IMR-90 (cell line): Measurements from ENCODE around the gene SLC12A7. TPM values are rescaled to one million over a fixed set of nuclear protein-coding genes. Genes with fewer than 3 reads are reported as not detected.

Source experiments
- ATAC-seq: fragments of 200-7000 bp; cut with Tn5 transposase; 2 replicates; pipeline ENCODE4 v1.9.1; 2020; ENCODE audit warnings: low read depth, mild to moderate bottlenecking, moderate library complexity
- BruUV-seq: library from RNA; stranded (reverse); fragments of 400-500 nt; replicated peaks from 2 replicates; lab custom pipeline; 2021; lab: Mats Ljungman, UMichigan
- CTCF ChIA-PET: fragments of 300-600 bp; formaldehyde crosslinking; extraction: SDS; loops from one replicate; lab custom pipeline; 2021; ENCODE audit warnings: antibody characterized with exemption; lab: Yijun Ruan, JAX
- POLR2A ChIA-PET: fragments of 300-600 bp; sonication (Branson Sonifier 250); formaldehyde crosslinking; loops from one replicate; lab custom pipeline; 2022; ENCODE audit warnings: antibody characterized with exemption; ENCODE audit not compliant: unreplicated experiment; lab: Charles Lee
- DNase-seq: peaks from one replicate; pipeline ENCODE4 v3.0.0; 2013
- H2AFZ ChIP-seq: replicated peaks from 2 replicates; pipeline ENCODE3; 2013; ENCODE audit warnings: low read length, mild to moderate bottlenecking; ENCODE audit not compliant: poor library complexity
- H2AK5ac ChIP-seq: 2 replicates; pipeline ENCODE4 v1.6.1; 2013; ENCODE audit warnings: low read depth, low read length, inconsistent platforms
- H2AK9ac ChIP-seq: replicated peaks from 2 replicates; pipeline ENCODE3; 2013; ENCODE audit warnings: mild to moderate bottlenecking, low read depth, low read length, moderate library complexity; ENCODE audit not compliant: poor library complexity
- H2BK120ac ChIP-seq: 2 replicates; pipeline ENCODE4 v1.6.1; 2013; ENCODE audit warnings: low read depth, low read length, inconsistent platforms
- H2BK15ac ChIP-seq: 3 replicates; pipeline ENCODE4 v1.6.1; 2013; ENCODE audit warnings: low read depth, low read length, inconsistent platforms
- H2BK20ac ChIP-seq: 2 replicates; pipeline ENCODE4 v1.6.1; 2013; ENCODE audit warnings: low read depth, mild to moderate bottlenecking, inconsistent platforms, low read length, moderate library complexity
- H2BK5ac ChIP-seq: 2 replicates; pipeline ENCODE4 v1.6.1; 2013; ENCODE audit warnings: mild to moderate bottlenecking, low read depth, low read length, inconsistent platforms; ENCODE audit not compliant: poor library complexity, severe bottlenecking
- H3K14ac ChIP-seq: replicated peaks from 2 replicates; pipeline ENCODE4 v1.6.1; 2013; ENCODE audit warnings: low read depth, low read length, inconsistent platforms
- H3K18ac ChIP-seq: 2 replicates; pipeline ENCODE4 v1.6.1; 2013; ENCODE audit warnings: low read depth, low read length, control low read depth
- H3K23ac ChIP-seq: 2 replicates; pipeline ENCODE4 v1.6.1; 2013; ENCODE audit warnings: low read depth, low read length, inconsistent platforms
- H3K27ac ChIP-seq: 2 replicates; pipeline ENCODE4 v1.5.1; 2013; ENCODE audit warnings: mild to moderate bottlenecking, control low read depth, low read length; ENCODE audit not compliant: insufficient read depth
- H3K27me3 ChIP-seq: 2 replicates; pipeline ENCODE4 v1.6.1; 2013; ENCODE audit warnings: low read length; ENCODE audit not compliant: control insufficient read depth, insufficient read depth
- H3K36me3 ChIP-seq: 2 replicates; pipeline ENCODE4 v1.6.1; 2013; ENCODE audit warnings: low read length, mixed read lengths; ENCODE audit not compliant: control insufficient read depth, insufficient read depth
- H3K4ac ChIP-seq: 2 replicates; pipeline ENCODE4 v1.6.1; 2013; ENCODE audit warnings: low read depth, low read length, inconsistent platforms
- H3K4me1 ChIP-seq: 2 replicates; pipeline ENCODE4 v1.6.1; 2013; ENCODE audit warnings: low read length, mixed read lengths; ENCODE audit not compliant: control insufficient read depth, insufficient read depth
- H3K4me2 ChIP-seq: 2 replicates; pipeline ENCODE4 v1.6.1; 2013; ENCODE audit warnings: low read depth, mild to moderate bottlenecking, control low read depth, low read length, moderate library complexity
- H3K4me3 ChIP-seq: 2 replicates; pipeline ENCODE4 v1.5.1; 2013; ENCODE audit warnings: low read depth, mild to moderate bottlenecking, control low read depth, low read length, moderate library complexity; ENCODE audit not compliant: insufficient read depth
- H3K56ac ChIP-seq: 2 replicates; pipeline ENCODE4 v1.6.1; 2013; ENCODE audit warnings: low read length, inconsistent platforms; ENCODE audit not compliant: insufficient read depth; ENCODE audit errors: extremely low read depth
- H3K79me1 ChIP-seq, 2 experiments: 2 replicates each; pipeline ENCODE4 v1.6.1; 2013; ENCODE audit warnings: low read length in 2 of 2, inconsistent platforms in 1 of 2, low read depth in 1 of 2
- H3K9ac ChIP-seq: 2 replicates; pipeline ENCODE4 v1.6.1; 2013; ENCODE audit warnings: low read depth, low read length, control low read depth
- H3K9me1 ChIP-seq: 2 replicates; pipeline ENCODE4 v1.6.1; 2013; ENCODE audit warnings: low read length, inconsistent platforms; ENCODE audit not compliant: insufficient read depth
- H3K9me3 ChIP-seq: 2 replicates; pipeline ENCODE4 v1.6.1; 2013; ENCODE audit warnings: low read length; ENCODE audit not compliant: control insufficient read depth, insufficient read depth
- H4K20me1 ChIP-seq: 2 replicates; pipeline ENCODE4 v1.6.1; 2013; ENCODE audit warnings: low read length, inconsistent platforms; ENCODE audit not compliant: insufficient read depth
- H4K5ac ChIP-seq: 2 replicates; pipeline ENCODE4 v1.6.1; 2013; ENCODE audit warnings: mild to moderate bottlenecking, low read depth, low read length, control low read depth
- H4K8ac ChIP-seq, 2 experiments: 2 replicates each; pipeline ENCODE4 v1.6.1; 2013; ENCODE audit warnings: low read depth in 2 of 2, low read length in 2 of 2, control low read depth in 1 of 2, inconsistent platforms in 1 of 2
- H4K91ac ChIP-seq: 2 replicates; pipeline ENCODE4 v1.6.1; 2013; ENCODE audit warnings: low read depth, low read length, inconsistent platforms; ENCODE audit not compliant: insufficient read depth
- CTCF ChIP-seq: conservative IDR thresholded peaks from 2 replicates; pipeline ENCODE4 v1.5.1; 2012; ENCODE audit warnings: mild to moderate bottlenecking, low read depth, low read length, improper control_type of control experiment
- WGBS, 2 experiments: methylation state at CpG; one replicate each; pipeline versions ENCODE4 v1.1.5 to v1.1.7; 2013; ENCODE audit warnings: missing lambda C conversion rate in 2 of 2; ENCODE audit not compliant: insufficient read length in 1 of 2; ENCODE audit errors: extremely low coverage in 2 of 2; 5-methylcytosine and 5-hydroxymethylcytosine counted together
- dilution Hi-C: fragments of 300-500 bp; cut with HindIII; formaldehyde crosslinking; loops from one replicate; pipeline ENCODE4 v1.14.3; 2018; ENCODE audit warnings: low sequenced_read_pairs; ENCODE audit not compliant: unreplicated experiment
- in situ Hi-C: fragments of 300-500 bp; cut with MboI; formaldehyde crosslinking; loops from 3 replicates; pipeline ENCODE4 v1.14.3; 2019; ENCODE audit warnings: low sequenced_read_pairs, inconsistent platforms, mixed read lengths
- intact Hi-C: fragments of 100-400 bp; cut with micrococcal nuclease; formaldehyde crosslinking; loops from 2 replicates; pipeline ENCODE4 v1.10.0; 2022
- polyA plus RNA-seq, 3 experiments: library from polyadenylated mRNA; depleted of rRNA; stranded (reverse); fragments of >200 nt; gene quantifications; 2 replicates each; pipeline ENCODE4 v1.2.3, GENCODE V29; 2012; ENCODE audit warnings: low replicate concordance in 1 of 3
- total RNA-seq: library from RNA; depleted of rRNA; stranded (reverse); fragments of >200 nt; gene quantifications from 2 replicates; pipeline ENCODE4 v1.2.3, GENCODE V29; 2012

SLC12A7 gene
- total and polyA plus RNA-seq, 2 of the 4 experiments (the other 2 are of a cell fraction), result 3.0 to 6.1 TPM

- H4K20me1 ChIP-seq, result no peaks in the 10 kb centered on the region
Measured at GRCh38 chr5:1034421-1034905, 77.4 kb downstream of the SLC12A7 start.

More at GRCh38 chr5:1034421-1034905, 77.4 kb downstream of the SLC12A7 start:
- DNase-seq (no peak), ATAC-seq (no peak)
- H3K9me1 ChIP-seq, result no peaks in the 10 kb centered on the region
- no peak overlapping the region for H3K4me3 ChIP-seq
- H2AK9ac ChIP-seq, result no peak overlapping the region
- H3K36me3 ChIP-seq, result no peaks in the 10 kb centered on the region
- BruUV-seq, result no TSS peak
- no peak for TF ChIP-seq CTCF
- no peak overlapping the region for H4K91ac ChIP-seq
- no peak overlapping the region for H4K8ac ChIP-seq
- dilution Hi-C loops, result no loop called here
- H2BK15ac ChIP-seq, result no peak overlapping the region
- H3K23ac ChIP-seq, result no peak overlapping the region
- no peaks in the 10 kb centered on the region for H3K79me1 ChIP-seq
- intact Hi-C loops, result no loop called here
- H3K4me1 ChIP-seq, result no peaks in the 10 kb centered on the region
- H3K27ac ChIP-seq, result no peak overlapping the region
- in situ Hi-C loops, result no loop called here
- H2AFZ ChIP-seq, result no peak overlapping the region
- H3K56ac ChIP-seq, result no peak overlapping the region
- no peak overlapping the region for H3K18ac ChIP-seq
- peaks cover 12% of the 10 kb centered on the region for H3K27me3 ChIP-seq
- no peak overlapping the region for H2BK20ac ChIP-seq
- no peak overlapping the region for H2BK120ac ChIP-seq
- ChIA-PET POLR2A (no interaction called here), CTCF (no interaction called here)
- no peak overlapping the region for H3K4ac ChIP-seq
- WGBS, 2 experiments, result 90% methylated on average over 6 of the region's 17 CpGs; no CpG with 5 or more reads in 1 of the 2 experiments
- no peak overlapping the region for H3K14ac ChIP-seq
- H2BK5ac ChIP-seq, result no peak overlapping the region
- H2AK5ac ChIP-seq, result no peak overlapping the region
- H3K9me3 ChIP-seq, result no peaks in the 10 kb centered on the region
- no peak overlapping the region for H3K4me2 ChIP-seq
- H4K5ac ChIP-seq, result no peak overlapping the region
- no peak overlapping the region for H3K9ac ChIP-seq
